ENCODE measurements around the gene FLVCR1. TPM values are rescaled to one million over a fixed set of nuclear protein-coding genes. Genes with fewer than 3 reads are reported as not detected.

The FLVCR1 gene
- 10 to 100 TPM; 11.9 to 12.2 TPM for total RNA-seq

GRCh38 chr1:212857992-212858460, at the start of gene FLVCR1:
TSS of gene FLVCR1 (plus strand) at chr1:212858275. CDS start at chr1:212858453, 178 bp downstream.
- no peak within 1 kb of the TSS for H3K4me3 Mint-ChIP-seq
- POLR2A ChIA-PET, result interaction anchor here (0.6 to 1.5 kb wide), 9 partner anchors 10 to 516 kb away, joined by 3 to 7 read pairs (median 3); partner anchors contain the start of genes RPS6KC1 and SPATA45
- CTCF ChIA-PET, result interaction anchor here (0.9 to 2.4 kb wide), 8 partner anchors 43 to 402 kb away, joined by 3 to 9 read pairs (median 4); partner anchors contain the start of genes NSL1 and TATDN3
- H3K27ac Mint-ChIP-seq, result peak within 1 kb of the TSS; percentile 95
- peak; percentile 98 for DNase-seq
- peak; percentile 99 for ATAC-seq
- no peaks in the 10 kb centered on the region for H3K27me3 Mint-ChIP-seq
- intact Hi-C loops (cut with micrococcal nuclease), result no loop called here
- H3K4me1 Mint-ChIP-seq (ENCODE audit: low read depth), result peaks cover 12% of the 10 kb centered on the region
- peaks cover 11% of the 10 kb centered on the region for H3K36me3 Mint-ChIP-seq (ENCODE audit: low read depth)
- TF ChIP-seq CTCF (IDR thresholded peaks at IDR 0.05), result no peak
- no peaks in the 10 kb centered on the region for H3K9me3 Mint-ChIP-seq

- peak; percentile 47 for TF ChIP-seq CTCF (IDR thresholded peaks at IDR 0.05)
- no peaks in the 10 kb centered on the region for H3K27me3 Mint-ChIP-seq
- DNase-seq, result peak; percentile 32
- intact Hi-C loops (cut with micrococcal nuclease), result loop anchor here (5.0 kb wide), 1 partner anchor 183 kb away; no protein-coding TSS in a partner anchor
- H3K4me3 Mint-ChIP-seq, result no peak overlapping the region
- CTCF ChIA-PET, result interaction anchor here (1.0 to 4.4 kb wide), 13 partner anchors 9 to 186 kb away, joined by 3 to 35 read pairs (median 5); partner anchors contain the start of gene FLVCR1
- H3K9me3 Mint-ChIP-seq, result no peaks in the 10 kb centered on the region
- H3K36me3 Mint-ChIP-seq (ENCODE audit: low read depth), result no peaks in the 10 kb centered on the region
- ATAC-seq, result no peak
- H3K27ac Mint-ChIP-seq, result no peak overlapping the region
- POLR2A ChIA-PET, result no interaction called here
- H3K4me1 Mint-ChIP-seq (ENCODE audit: low read depth), result peaks cover 3% of the 10 kb centered on the region
Observed at GRCh38 chr1:212814537-212815334, 43.3 kb upstream of the FLVCR1 start.

GRCh38 chr1:212816567-212817278, 41.4 kb upstream of the FLVCR1 start:
- no peaks in the 10 kb centered on the region for H3K27me3 Mint-ChIP-seq
- POLR2A ChIA-PET, result no interaction called here
- H3K36me3 Mint-ChIP-seq (ENCODE audit: low read depth), result no peaks in the 10 kb centered on the region
- H3K4me1 Mint-ChIP-seq (ENCODE audit: low read depth), result peaks cover 5% of the 10 kb centered on the region
- H3K27ac Mint-ChIP-seq, result no peak overlapping the region
- intact Hi-C loops (cut with micrococcal nuclease), result loop anchor here (5.0 kb wide), 1 partner anchor 181 kb away; no protein-coding TSS in a partner anchor
- DNase-seq (no peak), ATAC-seq (no peak)
- CTCF ChIA-PET, result interaction anchor here (1.1 kb wide), 1 partner anchor 178 kb away, joined by 3 read pairs; no protein-coding TSS in a partner anchor
- no peak for TF ChIP-seq CTCF (IDR thresholded peaks at IDR 0.05)
- H3K9me3 Mint-ChIP-seq, result no peaks in the 10 kb centered on the region
- no peak overlapping the region for H3K4me3 Mint-ChIP-seq

GRCh38 chr1:212819726-212820125, 38.3 kb upstream of the FLVCR1 start:
- no peaks in the 10 kb centered on the region for H3K27me3 Mint-ChIP-seq
- CTCF ChIA-PET, result interaction anchor here (2.7 kb wide), 1 partner anchor 154 kb away, joined by 7 read pairs; no protein-coding TSS in a partner anchor
- peaks cover 5% of the 10 kb centered on the region for H3K9me3 Mint-ChIP-seq
- no peak for TF ChIP-seq CTCF (IDR thresholded peaks at IDR 0.05)
- no peak overlapping the region for H3K4me3 Mint-ChIP-seq
- DNase-seq, result no peak
- intact Hi-C loops (cut with micrococcal nuclease), result loop anchor here (5.0 kb wide), 1 partner anchor 178 kb away; no protein-coding TSS in a partner anchor
- H3K36me3 Mint-ChIP-seq (ENCODE audit: low read depth), result peaks cover 5% of the 10 kb centered on the region
- no peak overlapping the region for H3K27ac Mint-ChIP-seq
- peak; percentile 30 for ATAC-seq
- POLR2A ChIA-PET, result no interaction called here
- H3K4me1 Mint-ChIP-seq (ENCODE audit: low read depth), result peaks cover 5% of the 10 kb centered on the region
